Measurements from ENCODE around the gene PLA2G7. TPM values are rescaled to one million over a fixed set of nuclear protein-coding genes. Genes with fewer than 3 reads are reported as not detected.

Gene PLA2G7
- total and polyA plus RNA-seq, 2 of the 4 experiments (the other 2 are of a cell fraction) = not detected

DNA sequence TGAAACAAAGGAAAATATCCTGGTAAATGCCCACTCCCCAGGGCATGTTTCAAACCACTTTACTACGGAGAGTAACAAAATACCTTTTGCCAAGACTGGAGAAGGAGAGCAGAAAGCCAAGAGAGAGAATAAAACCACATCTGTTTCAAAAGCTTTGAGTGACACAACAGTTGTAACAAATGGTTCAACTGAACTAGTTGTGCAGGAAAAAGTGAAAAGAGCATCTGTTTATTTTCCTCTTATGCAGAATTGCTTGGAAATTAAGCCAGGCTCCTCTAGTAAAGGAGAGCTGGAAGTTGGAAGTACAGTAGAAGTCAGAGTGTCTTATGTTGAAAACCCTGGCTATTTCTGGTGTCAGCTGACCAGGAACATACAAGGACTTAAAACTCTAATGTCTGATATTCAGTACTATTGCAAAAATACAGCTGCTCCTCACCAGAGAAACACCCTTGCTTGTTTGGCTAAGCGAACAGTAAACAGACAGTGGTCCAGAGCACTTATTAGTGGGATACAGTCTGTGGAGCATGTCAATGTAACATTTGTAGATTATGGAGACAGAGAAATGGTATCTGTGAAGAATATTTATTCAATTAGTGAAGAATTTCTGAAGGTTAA lies 44.9 kb downstream of the PLA2G7 start:
- no peaks in the 10 kb centered on the region for H3K79me1 ChIP-seq (ENCODE audit: low read depth in 1 of 2, low read length in 2 of 2)
- no peaks in the 10 kb centered on the region for H3K27me3 ChIP-seq (ENCODE audit: control insufficient read depth, insufficient read depth, low read length)
- DNase-seq (no peak), ATAC-seq (ENCODE audit: low read depth) (no peak)
- intact Hi-C loops (cut with micrococcal nuclease) = no loop called here
- no peak overlapping the region for H2AK9ac ChIP-seq (replicated peaks; ENCODE audit: low read depth, low read length, poor library complexity)
- H3K9me3 ChIP-seq (ENCODE audit: control insufficient read depth, insufficient read depth, low read length) = no peaks in the 10 kb centered on the region
- no peak overlapping the region for H2BK20ac ChIP-seq (ENCODE audit: low read depth, low read length)
- H3K4me2 ChIP-seq (ENCODE audit: low read depth, low read length) = no peak overlapping the region
- no CpG with 5 or more reads among the region's 2 CpGs for WGBS, 2 experiments (ENCODE audit: extremely low coverage in 2 of 2, insufficient read length in 1 of 2)
- H3K18ac ChIP-seq (ENCODE audit: low read depth, low read length) = no peak overlapping the region
- H2AK5ac ChIP-seq (ENCODE audit: low read depth, low read length) = no peak overlapping the region
- H3K4me3 ChIP-seq (ENCODE audit: insufficient read depth, low read depth, low read length) = no peak overlapping the region
- in situ Hi-C loops (cut with MboI; ENCODE audit: low sequenced_read_pairs) = no loop called here
- H2BK120ac ChIP-seq (ENCODE audit: low read depth, low read length) = no peak overlapping the region
- H3K9ac ChIP-seq (ENCODE audit: low read depth, low read length) = no peak overlapping the region
- no peaks in the 10 kb centered on the region for H4K20me1 ChIP-seq (ENCODE audit: insufficient read depth, low read length)
- H3K23ac ChIP-seq (ENCODE audit: low read depth, low read length) = no peak overlapping the region
- no peaks in the 10 kb centered on the region for H3K9me1 ChIP-seq (ENCODE audit: insufficient read depth, low read length)
- no peak for TF ChIP-seq ELK1 (IDR thresholded peaks at IDR 0.05; ENCODE audit: borderline replicate concordance, low read depth, low read length)
- no peak for TF ChIP-seq NFE2L2 (IDR thresholded peaks at IDR 0.05; ENCODE audit: low read depth, low read length)
- no peak for TF ChIP-seq MAZ (IDR thresholded peaks at IDR 0.05; ENCODE audit: borderline replicate concordance, low read depth, low read length)
- TF ChIP-seq RCOR1 (IDR thresholded peaks at IDR 0.05; ENCODE audit: insufficient replicate concordance, low read length) = no peak
- TF ChIP-seq BHLHE40 (IDR thresholded peaks at IDR 0.05; ENCODE audit: low read depth, low read length) = no peak
- no peak for TF ChIP-seq USF2 (IDR thresholded peaks at IDR 0.05; ENCODE audit: low read depth, low read length)
- no peak for TF ChIP-seq MAFK (IDR thresholded peaks at IDR 0.05; ENCODE audit: low read depth, low read length)
- H2BK15ac ChIP-seq (ENCODE audit: low read depth, low read length) = no peak overlapping the region
- H3K27ac ChIP-seq (ENCODE audit: insufficient read depth, low read length) = no peak overlapping the region
- H3K14ac ChIP-seq (replicated peaks; ENCODE audit: low read depth, low read length) = no peak overlapping the region
- BruUV-seq (replicated peaks) = no TSS peak
- no peak overlapping the region for H4K8ac ChIP-seq (ENCODE audit: low read depth in 2 of 2, low read length in 2 of 2)
- H4K5ac ChIP-seq (ENCODE audit: low read depth, low read length) = no peak overlapping the region
- ChIA-PET POLR2A (ENCODE audit: unreplicated experiment) (no interaction called here), CTCF (no interaction called here)
- H3K4ac ChIP-seq (ENCODE audit: low read depth, low read length) = no peak overlapping the region
- no peaks in the 10 kb centered on the region for H3K4me1 ChIP-seq (ENCODE audit: control insufficient read depth, insufficient read depth, low read length)
- no peak overlapping the region for H4K91ac ChIP-seq (ENCODE audit: insufficient read depth, low read depth, low read length)
- no peak overlapping the region for H2BK5ac ChIP-seq (ENCODE audit: low read depth, low read length, poor library complexity, severe bottlenecking)
- H2AFZ ChIP-seq (replicated peaks; ENCODE audit: low read length, poor library complexity) = no peak overlapping the region
- H3K56ac ChIP-seq (ENCODE audit: extremely low read depth, insufficient read depth, low read length) = no peak overlapping the region
- no peaks in the 10 kb centered on the region for H3K36me3 ChIP-seq (ENCODE audit: control insufficient read depth, insufficient read depth, low read length)
- dilution Hi-C loops (cut with HindIII; ENCODE audit: low sequenced_read_pairs, unreplicated experiment) = no loop called here

Data from IMR-90 (cell line).